Bone marrow (tissue), 2 donors: ENCODE measurements around the gene SPATA19.

ENCODE experiments used
- DNase-seq, 2 donors: peaks; one replicate each; lab custom pipeline; 2025; lab: John Stamatoyannopoulos, UW

The SPATA19 gene

GRCh38 chr11:133818302-133818701 lies 27.0 kb downstream of the SPATA19 start:
- no peak for DNase-seq

- DNase-seq, result no peak
Measured at GRCh38 chr11:133817449-133817848, 27.9 kb downstream of the SPATA19 start.

GRCh38 chr11:133816146-133816870 lies 29.0 kb downstream of the SPATA19 start:
- DNase-seq, result no peak

- no peak for DNase-seq
Measured at GRCh38 chr11:133815636-133816035, 29.7 kb downstream of the SPATA19 start.

GRCh38 chr11:133814588-133815100 lies 30.7 kb downstream of the SPATA19 start:
- no peak for DNase-seq

- no peak for DNase-seq
Measured at GRCh38 chr11:133811850-133812685, 33.2 kb downstream of the SPATA19 start.

GRCh38 chr11:133810766-133811165 lies 34.5 kb downstream of the SPATA19 start:
- DNase-seq, result no peak

- no peak for DNase-seq
Measured at GRCh38 chr11:133809569-133810491, 35.5 kb downstream of the SPATA19 start.

- DNase-seq, result no peak
Measured at GRCh38 chr11:133808393-133809140, 36.7 kb downstream of the SPATA19 start.

GRCh38 chr11:133803026-133803425 lies 42.3 kb downstream of the SPATA19 start:
- DNase-seq, result no peak

- DNase-seq, result no peak
Measured at GRCh38 chr11:133801356-133801755, 44.0 kb downstream of the SPATA19 start.

GRCh38 chr11:133800666-133801065 lies 44.6 kb downstream of the SPATA19 start:
- no peak for DNase-seq

GRCh38 chr11:133797554-133797953 lies 47.8 kb downstream of the SPATA19 start:
- DNase-seq, result no peak

- no peak for DNase-seq
Measured at GRCh38 chr11:133796043-133796795, 49.1 kb downstream of the SPATA19 start.

GRCh38 chr11:133795088-133795487 lies 50.2 kb downstream of the SPATA19 start:
- no peak for DNase-seq

GRCh38 chr11:133794205-133794604 lies 51.1 kb downstream of the SPATA19 start:
- DNase-seq, result no peak

- DNase-seq, result no peak
Measured at GRCh38 chr11:133793271-133794035, 51.9 kb downstream of the SPATA19 start.

- DNase-seq, result no peak
Measured at GRCh38 chr11:133790995-133791394, 54.3 kb downstream of the SPATA19 start.
